LNCaP clone FGC (cell line): ENCODE measurements around the gene TEKTIP1.

Experiments
- DNase-seq: peaks from one replicate; pipeline ENCODE4 v3.0.0-alpha.2; 2011; ENCODE audit warnings: low read depth
- H3K4me3 ChIP-seq: 2 replicates; pipeline ENCODE4 v1.5.1; 2011; ENCODE audit warnings: mild to moderate bottlenecking, low read depth, low read length, control low read depth
- TF ChIP-seq, protein P1 (sequence below): IDR thresholded peaks from 2 replicates; pipeline ENCODE4 v1.5.1; 2012; ENCODE audit warnings: mild to moderate bottlenecking; ENCODE audit not compliant: control insufficient read depth, insufficient read depth; ENCODE audit errors: extremely low read depth

TEKTIP1 gene

GRCh38 chr19:3538965-3539755, at the start of gene TEKTIP1:
Gene TEKTIP1, plus strand, starts transcription at chr19:3539174. Its CDS starts 4 bp downstream, at chr19:3539178.
- H3K4me3 ChIP-seq, result no peak within 1 kb of the TSS
- no peak for DNase-seq
- TF ChIP-seq, protein P1, sequence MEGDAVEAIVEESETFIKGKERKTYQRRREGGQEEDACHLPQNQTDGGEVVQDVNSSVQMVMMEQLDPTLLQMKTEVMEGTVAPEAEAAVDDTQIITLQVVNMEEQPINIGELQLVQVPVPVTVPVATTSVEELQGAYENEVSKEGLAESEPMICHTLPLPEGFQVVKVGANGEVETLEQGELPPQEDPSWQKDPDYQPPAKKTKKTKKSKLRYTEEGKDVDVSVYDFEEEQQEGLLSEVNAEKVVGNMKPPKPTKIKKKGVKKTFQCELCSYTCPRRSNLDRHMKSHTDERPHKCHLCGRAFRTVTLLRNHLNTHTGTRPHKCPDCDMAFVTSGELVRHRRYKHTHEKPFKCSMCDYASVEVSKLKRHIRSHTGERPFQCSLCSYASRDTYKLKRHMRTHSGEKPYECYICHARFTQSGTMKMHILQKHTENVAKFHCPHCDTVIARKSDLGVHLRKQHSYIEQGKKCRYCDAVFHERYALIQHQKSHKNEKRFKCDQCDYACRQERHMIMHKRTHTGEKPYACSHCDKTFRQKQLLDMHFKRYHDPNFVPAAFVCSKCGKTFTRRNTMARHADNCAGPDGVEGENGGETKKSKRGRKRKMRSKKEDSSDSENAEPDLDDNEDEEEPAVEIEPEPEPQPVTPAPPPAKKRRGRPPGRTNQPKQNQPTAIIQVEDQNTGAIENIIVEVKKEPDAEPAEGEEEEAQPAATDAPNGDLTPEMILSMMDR, result no peak

GRCh38 chr19:3491396-3492119, 47.4 kb upstream of the TEKTIP1 start:
- TF ChIP-seq, protein P1, result no peak
- H3K4me3 ChIP-seq, result no peak overlapping the region
- no peak for DNase-seq

GRCh38 chr19:3492131-3492839, 46.7 kb upstream of the TEKTIP1 start:
- DNase-seq, result no peak
- no peak overlapping the region for H3K4me3 ChIP-seq
- TF ChIP-seq, protein P1, result no peak

GRCh38 chr19:3492919-3493318, 46.1 kb upstream of the TEKTIP1 start:
- no peak for DNase-seq
- no peak overlapping the region for H3K4me3 ChIP-seq
- TF ChIP-seq, protein P1, result no peak

- DNase-seq, result no peak
- TF ChIP-seq, protein P1, result no peak
- no peak overlapping the region for H3K4me3 ChIP-seq
Measured at GRCh38 chr19:3493651-3494050, 45.3 kb upstream of the TEKTIP1 start.

DNA sequence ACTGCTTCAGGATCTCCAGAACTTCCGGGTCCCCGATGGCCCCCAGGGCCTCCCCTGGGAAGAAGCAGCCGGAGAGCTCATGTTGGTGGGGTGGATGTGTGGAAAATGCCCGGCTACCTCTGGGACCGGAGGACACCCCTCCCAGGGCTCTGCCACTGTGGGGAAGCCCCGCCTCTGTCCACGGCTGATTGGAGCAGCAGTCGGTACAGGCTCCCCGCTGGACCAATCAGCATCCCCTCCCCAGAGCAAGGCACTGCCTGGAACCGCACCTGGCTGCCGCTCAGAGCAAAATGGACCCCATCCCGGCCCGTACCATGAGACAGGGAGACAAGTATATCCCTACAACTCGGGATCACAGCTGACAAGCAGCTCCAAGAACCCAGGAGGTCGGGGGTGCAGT, 44.9 kb upstream of the TEKTIP1 start:
- H3K4me3 ChIP-seq, result no peak overlapping the region
- TF ChIP-seq, protein P1, result no peak
- DNase-seq, result no peak
